Kidney (tissue), 14 donors: ENCODE data around the gene PIEZO2. TPM values are rescaled to one million over a fixed set of nuclear protein-coding genes. Genes with fewer than 3 reads are reported as not detected.

Experiments
- DNase-seq, 5 donors: peaks; one replicate each; pipeline ENCODE4 v3.0.0-alpha.2; 2013 to 2020
- FAIRE-seq: peaks from 2 replicates; lab custom pipeline; 2012; peaks lifted over from hg19 to GRCh38; lab: Jason Lieb, UNC
- H3K27ac ChIP-seq, 2 donors: one replicate each; pipeline ENCODE4 v1.7.0; 2013; ENCODE audit warnings: low read depth in 2 of 2, low read length in 2 of 2, inconsistent platforms in 1 of 2
- H3K27me3 ChIP-seq: one replicate; pipeline ENCODE4 v1.7.1; 2013; ENCODE audit warnings: low read length, inconsistent platforms; ENCODE audit not compliant: control insufficient read depth, insufficient read depth
- H3K36me3 ChIP-seq, 3 donors: one replicate each; pipeline versions ENCODE4 v1.7.0 to v1.7.1; 2013; ENCODE audit warnings: low read length in 3 of 3, control low read depth in 1 of 3, inconsistent platforms in 1 of 3; ENCODE audit not compliant: insufficient read depth in 3 of 3, control insufficient read depth in 2 of 3
- H3K4me1 ChIP-seq, 3 donors: one replicate each; pipeline versions ENCODE4 v1.7.0 to v1.7.1; 2013; ENCODE audit warnings: low read length in 3 of 3, inconsistent platforms in 1 of 3, low read depth in 1 of 3; ENCODE audit not compliant: control insufficient read depth in 2 of 3, insufficient read depth in 2 of 3
- H3K4me3 ChIP-seq, 3 donors: one replicate each; pipeline versions ENCODE4 v1.7.0 to v1.8.1; 2013; ENCODE audit warnings: low read length in 3 of 3, control low read depth in 1 of 3, inconsistent platforms in 1 of 3
- H3K9ac ChIP-seq, 3 donors: one replicate each; pipeline versions ENCODE4 v1.7.0 to v1.7.1; 2013; ENCODE audit warnings: low read length in 3 of 3, control low read depth in 1 of 3, inconsistent platforms in 1 of 3
- H3K9me3 ChIP-seq, 3 donors: one replicate each; pipeline versions ENCODE4 v1.7.0 to v1.7.1; 2013; ENCODE audit warnings: low read length in 3 of 3, control low read depth in 1 of 3, inconsistent platforms in 1 of 3; ENCODE audit not compliant: control insufficient read depth in 2 of 3, insufficient read depth in 1 of 3
- intact Hi-C: fragments of 100-400 bp; cut with DNase I; formaldehyde crosslinking; loops from one replicate; pipeline ENCODE4 v1.11.1; 2022
- polyA plus RNA-seq: library from polyadenylated mRNA; stranded (reverse); fragments of 350-450 nt; fragmentation: Illumina TruSeq; extraction: RNeasy Lipid Tissue Mini Kit (QIAGEN cat#74804); gene quantifications from one replicate; pipeline ENCODE4 v1.2.3, GENCODE V29; 2014; ENCODE audit warnings: low read depth, low replicate concordance; ENCODE audit not compliant: insufficient read depth
- total RNA-seq: library from RNA; stranded (reverse); fragmentation: NEBNext Ultra II Directional; extraction: Animal tissue kit (Norgen Biotek cat#: 25700); gene quantifications from one replicate; pipeline ENCODE4 v1.2.1, GENCODE V29; 2021
- TF ChIP-seq, protein P1 (sequence below): IDR thresholded peaks from 3 replicates; pipeline ENCODE4 v1.5.1; 2012; ENCODE audit warnings: mild to moderate bottlenecking, moderate library complexity, borderline replicate concordance; ENCODE audit not compliant: insufficient read depth; ENCODE audit errors: extremely low read depth
- donor health status: control.
- donor health status: control.
- donor health status: control.
- donor health status: control.
- donor health status: control.
- donor health status: DM: yes; HTN: yes; CAD: no.
- donor health status: Normal renal cell carcinoma (clear cell type).

The PIEZO2 gene
- total and polyA plus RNA-seq, 2 donors from 2014 or later = 1.1 to 4.1 TPM

GRCh38 chr18:11055721-11056120, 93.6 kb downstream of the PIEZO2 start:
- Histone ChIP-seq H3K9me3 (no peaks in the 10 kb centered on the region), H3K27me3 (no peaks in the 10 kb centered on the region), H3K36me3 (no peaks in the 10 kb centered on the region), H3K9ac (no peak overlapping the region), H3K27ac (no peak overlapping the region), H3K4me1 (no peaks in the 10 kb centered on the region), H3K4me3 (no peak overlapping the region)
- FAIRE-seq (no peak), DNase-seq (no peak)
- TF ChIP-seq, protein P1, sequence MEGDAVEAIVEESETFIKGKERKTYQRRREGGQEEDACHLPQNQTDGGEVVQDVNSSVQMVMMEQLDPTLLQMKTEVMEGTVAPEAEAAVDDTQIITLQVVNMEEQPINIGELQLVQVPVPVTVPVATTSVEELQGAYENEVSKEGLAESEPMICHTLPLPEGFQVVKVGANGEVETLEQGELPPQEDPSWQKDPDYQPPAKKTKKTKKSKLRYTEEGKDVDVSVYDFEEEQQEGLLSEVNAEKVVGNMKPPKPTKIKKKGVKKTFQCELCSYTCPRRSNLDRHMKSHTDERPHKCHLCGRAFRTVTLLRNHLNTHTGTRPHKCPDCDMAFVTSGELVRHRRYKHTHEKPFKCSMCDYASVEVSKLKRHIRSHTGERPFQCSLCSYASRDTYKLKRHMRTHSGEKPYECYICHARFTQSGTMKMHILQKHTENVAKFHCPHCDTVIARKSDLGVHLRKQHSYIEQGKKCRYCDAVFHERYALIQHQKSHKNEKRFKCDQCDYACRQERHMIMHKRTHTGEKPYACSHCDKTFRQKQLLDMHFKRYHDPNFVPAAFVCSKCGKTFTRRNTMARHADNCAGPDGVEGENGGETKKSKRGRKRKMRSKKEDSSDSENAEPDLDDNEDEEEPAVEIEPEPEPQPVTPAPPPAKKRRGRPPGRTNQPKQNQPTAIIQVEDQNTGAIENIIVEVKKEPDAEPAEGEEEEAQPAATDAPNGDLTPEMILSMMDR = no peak
- intact Hi-C loops = no loop called here

- H3K9me3 ChIP-seq = no peaks in the 10 kb centered on the region
- no peak overlapping the region for H3K27ac ChIP-seq
- H3K36me3 ChIP-seq = no peaks in the 10 kb centered on the region
- H3K4me3 ChIP-seq = no peak overlapping the region
- TF ChIP-seq, protein P1 = no peak
- no peaks in the 10 kb centered on the region for H3K27me3 ChIP-seq
- intact Hi-C loops = no loop called here
- DNase-seq (no peak), FAIRE-seq (no peak)
- no peaks in the 10 kb centered on the region for H3K4me1 ChIP-seq
- H3K9ac ChIP-seq = no peak overlapping the region
Measured at GRCh38 chr18:11054497-11054896, 94.9 kb downstream of the PIEZO2 start.

GRCh38 chr18:11053293-11053692, 96.1 kb downstream of the PIEZO2 start:
- no peaks in the 10 kb centered on the region for H3K4me1 ChIP-seq
- TF ChIP-seq, protein P1 = no peak
- no peaks in the 10 kb centered on the region for H3K36me3 ChIP-seq
- no peaks in the 10 kb centered on the region for H3K27me3 ChIP-seq
- intact Hi-C loops = no loop called here
- no peak overlapping the region for H3K9ac ChIP-seq
- DNase-seq (no peak), FAIRE-seq (no peak)
- no peak overlapping the region for H3K27ac ChIP-seq
- H3K4me3 ChIP-seq = no peak overlapping the region
- H3K9me3 ChIP-seq = no peaks in the 10 kb centered on the region

- TF ChIP-seq, protein P1 = no peak
- no peaks in the 10 kb centered on the region for H3K4me1 ChIP-seq
- intact Hi-C loops = no loop called here
Measured at GRCh38 chr18:11052800-11053199, 96.6 kb downstream of the PIEZO2 start.

More at GRCh38 chr18:11052800-11053199, 96.6 kb downstream of the PIEZO2 start:
- DNase-seq = no peak
- no peak overlapping the region for H3K4me3 ChIP-seq
- no peak overlapping the region for H3K27ac ChIP-seq
- no peak overlapping the region for H3K9ac ChIP-seq
- no peaks in the 10 kb centered on the region for H3K9me3 ChIP-seq
- no peaks in the 10 kb centered on the region for H3K27me3 ChIP-seq
- FAIRE-seq = no peak
- no peaks in the 10 kb centered on the region for H3K36me3 ChIP-seq
